HepG2 (cell line): ENCODE measurements around the gene JMJD6. TPM values are rescaled to one million over a fixed set of nuclear protein-coding genes. Genes with fewer than 3 reads are reported as not detected.

ENCODE experiments used
- ATAC-seq: fragments of 200-7000 bp; cut with Tn5 transposase; 3 replicates; pipeline ENCODE4 v1.9.1; 2020; ENCODE audit warnings: mild to moderate bottlenecking, moderate library complexity
- BruUV-seq: library from RNA; stranded (reverse); fragments of 400-500 nt; replicated peaks from 2 replicates; lab custom pipeline; 2021; lab: Mats Ljungman, UMichigan
- CTCF ChIA-PET: fragments of 300-600 bp; formaldehyde crosslinking; extraction: SDS; loops from one replicate; lab custom pipeline; 2021; ENCODE audit warnings: low total read pairs, inconsistent platforms, low intra/inter-chr PET ratio; lab: Yijun Ruan, JAX
- POLR2A ChIA-PET: fragments of 350-600 bp; sonication (Branson Sonifier 250); formaldehyde crosslinking; loops from one replicate; lab custom pipeline; 2020; ENCODE audit warnings: antibody characterized with exemption, inconsistent platforms; lab: Yijun Ruan, JAX
- DNase-seq: peaks from one replicate; pipeline ENCODE4 v3.0.0-alpha.2; 2015; ENCODE audit warnings: low spot score
- FAIRE-seq: peaks from 3 replicates; lab custom pipeline; 2011; peaks lifted over from hg19 to GRCh38; lab: Jason Lieb, UNC
- H2AFZ ChIP-seq: one replicate; pipeline ENCODE4 v1.6.1; 2011; ENCODE audit warnings: low read length, inconsistent platforms
- H3K27ac ChIP-seq: fragments of 300-600 bp; 3 replicates; pipeline ENCODE4 v1.8.0; 2011; ENCODE audit warnings: mixed run types, mild to moderate bottlenecking, mixed read lengths, low read length, inconsistent platforms; ENCODE audit not compliant: insufficient read depth; ENCODE audit errors: extremely low read length
- H3K27me3 ChIP-seq, 2 experiments: fragments of 200-600 bp in 1 of 2; 2 replicates in 1 of 2; 3 replicates in 1 of 2; pipeline versions ENCODE4 v1.6.0 to v1.8.0; 2011; ENCODE audit warnings: low read length in 2 of 2, mild to moderate bottlenecking in 2 of 2, moderate library complexity in 2 of 2, inconsistent platforms in 1 of 2; ENCODE audit not compliant: insufficient read depth in 2 of 2, control insufficient read depth in 1 of 2
- H3K36me3 ChIP-seq, 2 experiments: fragments of 200-600 bp in 1 of 2; replicated peaks in 1 of 2; 2 replicates in 1 of 2; 3 replicates in 1 of 2; pipeline versions ENCODE4 v1.5.1 to v1.8.0; 2011; ENCODE audit warnings: low read length in 2 of 2, inconsistent platforms in 1 of 2; ENCODE audit not compliant: insufficient read depth in 2 of 2, control insufficient read depth in 1 of 2
- H3K4me1 ChIP-seq: 2 replicates; pipeline ENCODE4 v1.5.1; 2012; ENCODE audit warnings: low read length, inconsistent platforms; ENCODE audit not compliant: insufficient read depth
- H3K4me2 ChIP-seq: 2 replicates; pipeline ENCODE4 v1.6.0; 2011; ENCODE audit warnings: low read depth, low read length, inconsistent platforms
- H3K4me3 ChIP-seq, 3 experiments: fragments of 200-600 bp in 1 of 3; sonication (generic), shearing (Covaris generic) in 1 of 3; replicated peaks in 1 of 3; 2 replicates each; pipeline ENCODE4 v1.5.1; 2011 to 2016; ENCODE audit warnings: low read length in 3 of 3, inconsistent platforms in 2 of 3, low read depth in 2 of 3, mild to moderate bottlenecking in 2 of 3, control low read depth in 1 of 3, mixed read lengths in 1 of 3; ENCODE audit not compliant: insufficient read depth in 1 of 3
- H3K79me2 ChIP-seq: one replicate; pipeline ENCODE4 v1.6.1; 2011; ENCODE audit warnings: low read length, inconsistent platforms; ENCODE audit not compliant: insufficient read depth
- H3K9ac ChIP-seq: 2 replicates; pipeline ENCODE4 v1.6.0; 2011; ENCODE audit warnings: mild to moderate bottlenecking, low read depth, low read length, inconsistent platforms; ENCODE audit not compliant: insufficient read depth
- H3K9me3 ChIP-seq: 2 replicates; pipeline ENCODE4 v1.5.1; 2012; ENCODE audit warnings: mild to moderate bottlenecking, low read length
- H4K20me1 ChIP-seq: 2 replicates; pipeline ENCODE4 v1.6.0; 2011; ENCODE audit warnings: inconsistent platforms, mild to moderate bottlenecking, low read length, moderate library complexity; ENCODE audit not compliant: insufficient read depth
- AKAP8 ChIP-seq: sonication (generic); formaldehyde crosslinking; IDR thresholded peaks from 2 replicates; pipeline ENCODE4 v1.5.1; 2020; ENCODE audit warnings: mild to moderate bottlenecking, missing genetic modification reagents
- ATRX ChIP-seq: sonication (generic); formaldehyde crosslinking; IDR thresholded peaks from 2 replicates; pipeline ENCODE4 v1.4.0; 2020; ENCODE audit warnings: missing genetic modification reagents, borderline replicate concordance
- DDIT3 ChIP-seq: sonication (generic); formaldehyde crosslinking; IDR thresholded peaks from 2 replicates; pipeline ENCODE4 v1.4.0; 2020; ENCODE audit warnings: mild to moderate bottlenecking, missing genetic modification reagents
- ELK4 ChIP-seq: sonication (generic); formaldehyde crosslinking; IDR thresholded peaks from 2 replicates; pipeline ENCODE4 v1.9.0; 2021; ENCODE audit warnings: missing genetic modification reagents, borderline replicate concordance
- FOSL1 ChIP-seq: sonication (generic); formaldehyde crosslinking; IDR thresholded peaks from 2 replicates; pipeline ENCODE4 v1.9.0; 2021; ENCODE audit warnings: missing genetic modification reagents, borderline replicate concordance
- NBN ChIP-seq: fragments of 450-650 bp; conservative IDR thresholded peaks from 2 replicates; pipeline ENCODE4 v1.6.1; 2017
- NCOA2 ChIP-seq: sonication (generic); formaldehyde crosslinking; IDR thresholded peaks from 2 replicates; pipeline ENCODE4 v1.8.0; 2022; ENCODE audit warnings: inconsistent platforms
- U2AF2 ChIP-seq: fragments of 200-400 bp; formaldehyde crosslinking; IDR thresholded peaks from 2 replicates; pipeline ENCODE4 v1.6.1; 2017; ENCODE audit warnings: low read depth, mild to moderate bottlenecking, low read length
- ZNF276 ChIP-seq: sonication (generic); formaldehyde crosslinking; IDR thresholded peaks from 2 replicates; pipeline ENCODE4 v1.4.0; 2020; ENCODE audit warnings: mild to moderate bottlenecking, low read depth, missing genetic modification reagents
- ZNF589 ChIP-seq: sonication (generic); formaldehyde crosslinking; conservative IDR thresholded peaks from 2 replicates; pipeline ENCODE4 v1.8.0; 2022; ENCODE audit warnings: mild to moderate bottlenecking, moderate library complexity, missing genetic modification reagents
- ZNF746 ChIP-seq: sonication (generic); formaldehyde crosslinking; IDR thresholded peaks from 2 replicates; pipeline ENCODE4 v1.8.0; 2022; ENCODE audit warnings: mild to moderate bottlenecking, missing genetic modification reagents
- ZNF83 ChIP-seq: sonication (generic); formaldehyde crosslinking; IDR thresholded peaks from 2 replicates; pipeline ENCODE4 v1.4.0; 2020; ENCODE audit warnings: missing genetic modification reagents, mild to moderate bottlenecking, borderline replicate concordance
- WGBS: methylation state at CpG from one replicate; pipeline ENCODE4 v1.1.6; 2017; ENCODE audit warnings: low lambda C conversion rate; 5-methylcytosine and 5-hydroxymethylcytosine counted together
- in situ Hi-C: cut with HindIII; loops from 2 replicates; pipeline ENCODE4 v1.10.0; 2017; ENCODE audit warnings: low pct_unique_long_range_greater_than_20kb; ENCODE audit not compliant: extremely low pct_ligation_motif_present
- intact Hi-C: fragments of 100-400 bp; cut with micrococcal nuclease; formaldehyde crosslinking; loops from one replicate; pipeline ENCODE4 v1.10.0; 2022; ENCODE audit not compliant: unreplicated experiment
- polyA plus RNA-seq, 8 experiments: library from polyadenylated mRNA; depleted of rRNA in 3 of 8; stranded (reverse) in 7 of 8; unstranded in 1 of 8; fragments of >200 nt; fragmentation: Illumina TruSeq in 4 of 8; extraction: Trizol in 4 of 8; gene quantifications; 2 replicates each; pipeline versions ENCODE4 v1.2.1 to v1.2.3, GENCODE V29; 2011 to 2016; ENCODE audit warnings: low read depth in 4 of 8, missing spikeins in 1 of 8, mixed read lengths in 1 of 8; ENCODE audit not compliant: insufficient read depth in 1 of 8
- total RNA-seq, 5 experiments: library from RNA; depleted of rRNA; stranded (reverse); fragments of >200 nt; fragmentation: Illumina TruSeq; extraction: Trizol; gene quantifications; 2 replicates each; pipeline ENCODE4 v1.2.3, GENCODE V29; 2016; ENCODE audit warnings: low read depth in 1 of 5

JMJD6 gene
- total and polyA plus RNA-seq, 2 of the 13 experiments (the other 11 are each of a cell fraction or from before 2014, with no cell fraction given), result 33.6 to 41.0 TPM

GRCh38 chr17:76775021-76775600, 48.7 kb upstream of the JMJD6 start:
- WGBS, result 94% methylated on average over 10 of the region's 10 CpGs
- Histone ChIP-seq H3K9me3 (no peaks in the 10 kb centered on the region), H4K20me1 (no peaks in the 10 kb centered on the region), H3K27ac (no peak overlapping the region), H3K4me1 (0 out of 2 replicates have a peak, but pooled peaks cover 6% of the 10 kb centered on the region), H3K79me2 (no peaks in the 10 kb centered on the region), H3K36me3 (peaks cover 13 to 42% of the 10 kb centered on the region in 2 experiments), H3K9ac (no peak overlapping the region), H3K27me3 (no peaks in the 10 kb centered on the region), H3K4me3 (no peak overlapping the region), H3K4me2 (no peak overlapping the region), H2AFZ (no peak overlapping the region)
- in situ Hi-C loops, result no loop called here
- ATAC-seq, result no peak
- intact Hi-C loops, result no loop called here
- DNase-seq, result no peak
- BruUV-seq, result no TSS peak
- FAIRE-seq, result no peak
- POLR2A ChIA-PET, result no interaction called here
- TF ChIP-seq NBN (no peak), DDIT3 (CRISPR knock-in tag) (no peak), AKAP8 (CRISPR knock-in tag) (no peak), ZNF589 (CRISPR knock-in tag) (no peak), ZNF276 (CRISPR knock-in tag) (no peak), ZNF83 (CRISPR knock-in tag) (no peak), ELK4 (CRISPR knock-in tag) (no peak), FOSL1 (CRISPR knock-in tag) (no peak), U2AF2 (no peak), NCOA2 (CRISPR knock-in tag) (no peak), ATRX (CRISPR knock-in tag) (no peak), ZNF746 (CRISPR knock-in tag) (no peak)
- CTCF ChIA-PET, result no interaction called here
